H9 (cell line): ENCODE data around the gene NUDT21. TPM values are rescaled to one million over a fixed set of nuclear protein-coding genes. Genes with fewer than 3 reads are reported as not detected.

Experiments
- DNase-seq: peaks from one replicate; pipeline ENCODE4 v3.0.0-alpha.2; 2017
- H2AFZ ChIP-seq: one replicate; pipeline ENCODE4 v1.6.1; 2013; ENCODE audit warnings: mild to moderate bottlenecking, low read length, control low read depth, moderate library complexity
- H2AK5ac ChIP-seq: 2 replicates; pipeline ENCODE4 v1.6.1; 2013; ENCODE audit warnings: low read length, control low read depth, mixed read lengths; ENCODE audit not compliant: insufficient read length
- H2BK120ac ChIP-seq: one replicate; pipeline ENCODE4 v1.6.1; 2013; ENCODE audit warnings: low read depth, mild to moderate bottlenecking, low read length, control low read depth, inconsistent platforms; ENCODE audit not compliant: poor library complexity, severe bottlenecking
- H2BK12ac ChIP-seq: 2 replicates; pipeline ENCODE4 v1.6.1; 2013; ENCODE audit warnings: low read length, control low read depth, mixed read lengths, low read depth; ENCODE audit not compliant: insufficient read length
- H2BK15ac ChIP-seq: 2 replicates; pipeline ENCODE4 v1.6.1; 2013; ENCODE audit warnings: low read depth, low read length, control low read depth
- H2BK20ac ChIP-seq: one replicate; pipeline ENCODE4 v1.6.1; 2013; ENCODE audit warnings: low read depth, mild to moderate bottlenecking, low read length, control low read depth, inconsistent platforms; ENCODE audit not compliant: poor library complexity, severe bottlenecking
- H2BK5ac ChIP-seq: 2 replicates; pipeline ENCODE4 v1.6.1; 2013; ENCODE audit warnings: low read length, control low read depth, mixed read lengths; ENCODE audit not compliant: insufficient read length
- H3K14ac ChIP-seq: 2 replicates; pipeline ENCODE4 v1.6.1; 2013; ENCODE audit warnings: low read length, control low read depth; ENCODE audit not compliant: insufficient read depth
- H3K18ac ChIP-seq: 2 replicates; pipeline ENCODE4 v1.6.1; 2013; ENCODE audit warnings: low read depth, mild to moderate bottlenecking, mixed read lengths, low read length, control low read depth; ENCODE audit not compliant: insufficient read length
- H3K23ac ChIP-seq: 2 replicates; pipeline ENCODE4 v1.6.1; 2013; ENCODE audit warnings: low read length, control low read depth, mixed read lengths, low read depth; ENCODE audit not compliant: insufficient read length
- H3K23me2 ChIP-seq: 2 replicates; pipeline ENCODE4 v1.6.1; 2013; ENCODE audit warnings: low read depth, mild to moderate bottlenecking, mixed read lengths, low read length, control low read depth; ENCODE audit not compliant: insufficient read length, poor library complexity, severe bottlenecking
- H3K27ac ChIP-seq: 2 replicates; pipeline ENCODE4 v1.5.1; 2013; ENCODE audit warnings: low read length, control low read depth, mixed read lengths, low read depth; ENCODE audit not compliant: insufficient read length
- H3K27me3 ChIP-seq: 2 replicates; pipeline ENCODE4 v1.6.1; 2013; ENCODE audit warnings: low read length, control low read depth, inconsistent platforms; ENCODE audit not compliant: insufficient read depth
- H3K4ac ChIP-seq: 2 replicates; pipeline ENCODE4 v1.6.1; 2013; ENCODE audit warnings: low read depth, mild to moderate bottlenecking, control low read depth, inconsistent platforms, low read length, moderate library complexity
- H3K4me1 ChIP-seq: 2 replicates; pipeline ENCODE4 v1.6.1; 2013; ENCODE audit warnings: low read length, control low read depth, inconsistent platforms; ENCODE audit not compliant: insufficient read depth
- H3K4me2 ChIP-seq: 2 replicates; pipeline ENCODE4 v1.6.1; 2013; ENCODE audit warnings: low read length, control low read depth, mixed read lengths; ENCODE audit not compliant: insufficient read length, insufficient read depth
- H3K56ac ChIP-seq: 2 replicates; pipeline ENCODE4 v1.6.1; 2013; ENCODE audit warnings: low read depth, mild to moderate bottlenecking, mixed read lengths, low read length, control low read depth; ENCODE audit not compliant: insufficient read length
- H3K79me1 ChIP-seq: 2 replicates; pipeline ENCODE4 v1.6.1; 2013; ENCODE audit warnings: low read depth, mild to moderate bottlenecking, moderate library complexity, low read length, control low read depth, inconsistent platforms; ENCODE audit not compliant: insufficient read depth, poor library complexity, severe bottlenecking
- H3K79me2 ChIP-seq: 2 replicates; pipeline ENCODE4 v1.6.1; 2013; ENCODE audit warnings: low read length, control low read depth, inconsistent platforms; ENCODE audit not compliant: insufficient read depth
- H3K9ac ChIP-seq: 2 replicates; pipeline ENCODE4 v1.6.1; 2013; ENCODE audit warnings: low read length, control low read depth, mixed read lengths; ENCODE audit not compliant: insufficient read length; ENCODE audit errors: extremely low read depth
- H3K9me3 ChIP-seq: one replicate; pipeline ENCODE4 v1.6.1; 2013; ENCODE audit warnings: low read depth, low read length, inconsistent platforms; ENCODE audit not compliant: control insufficient read depth
- H3T11ph ChIP-seq: one replicate; pipeline ENCODE4 v1.6.1; 2013; ENCODE audit warnings: mild to moderate bottlenecking, low read length, control low read depth, inconsistent platforms
- H4K20me1 ChIP-seq: one replicate; pipeline ENCODE4 v1.6.1; 2013; ENCODE audit not compliant: control insufficient read depth, insufficient read length, insufficient read depth
- H4K5ac ChIP-seq: 2 replicates; pipeline ENCODE4 v1.6.1; 2013; ENCODE audit warnings: low read depth, mild to moderate bottlenecking, mixed read lengths, low read length, control low read depth; ENCODE audit not compliant: insufficient read length
- H4K8ac ChIP-seq: replicated peaks from 2 replicates; pipeline ENCODE4 v1.6.1; 2013; ENCODE audit warnings: low read length, control low read depth, mixed read lengths, low read depth; ENCODE audit not compliant: insufficient read length
- H4K91ac ChIP-seq: 2 replicates; pipeline ENCODE4 v1.6.1; 2013; ENCODE audit warnings: low read depth, mild to moderate bottlenecking, moderate library complexity, mixed read lengths, low read length, control low read depth; ENCODE audit not compliant: insufficient read length
- H3K27ac Mint-ChIP-seq, 3 experiments: 2 replicates in 2 of 3; 3 replicates in 1 of 3; pipeline ENCODE4 v1.8.0; 2020 to 2021; ENCODE audit warnings: mixed read lengths in 3 of 3, mild to moderate bottlenecking in 1 of 3, moderate library complexity in 1 of 3
- H3K27me3 Mint-ChIP-seq: 2 replicates; pipeline ENCODE4 v1.8.0; 2021; ENCODE audit warnings: low read depth, mild to moderate bottlenecking, moderate library complexity, mixed read lengths
- H3K36me3 Mint-ChIP-seq, 3 experiments: 2 replicates in 2 of 3; 3 replicates in 1 of 3; pipeline ENCODE4 v1.8.0; 2020 to 2021; ENCODE audit warnings: low read depth in 3 of 3, mixed read lengths in 3 of 3; ENCODE audit not compliant: insufficient read depth in 1 of 3
- H3K4me1 Mint-ChIP-seq, 2 experiments: 2 replicates each; pipeline ENCODE4 v1.8.0; 2020; ENCODE audit warnings: mixed read lengths in 2 of 2
- H3K4me3 Mint-ChIP-seq, 2 experiments: 2 replicates in 1 of 2; 3 replicates in 1 of 2; pipeline ENCODE4 v1.8.0; 2020 to 2021; ENCODE audit warnings: mild to moderate bottlenecking in 2 of 2, mixed read lengths in 2 of 2, moderate library complexity in 1 of 2
- H3K9me3 Mint-ChIP-seq, 2 experiments: 2 replicates in 1 of 2; 3 replicates in 1 of 2; pipeline ENCODE4 v1.8.0; 2020; ENCODE audit warnings: mild to moderate bottlenecking in 2 of 2, mixed read lengths in 2 of 2, moderate library complexity in 1 of 2
- WGBS: extraction: QIAGEN DNeasy Blood & Tissue Kit; methylation state at CpG from one replicate; pipeline ENCODE4 v1.1.7; 2013; ENCODE audit warnings: missing lambda C conversion rate, low lambda C conversion rate, mixed read lengths; ENCODE audit not compliant: insufficient read length; ENCODE audit errors: extremely low coverage; 5-methylcytosine and 5-hydroxymethylcytosine counted together
- total RNA-seq: library from RNA; stranded (reverse); gene quantifications from 2 replicates; pipeline ENCODE4 v1.2.1, GENCODE V29; 2021
- TF ChIP-seq, protein P1 (sequence below): fragments of 200-600 bp; sonication (generic); conservative IDR thresholded peaks from 3 replicates; pipeline ENCODE4 v1.8.0; 2021; ENCODE audit warnings: antibody characterized with exemption, mild to moderate bottlenecking

The NUDT21 gene
- total RNA-seq, 1 experiment from 2014 or later, result 276 TPM

DNA sequence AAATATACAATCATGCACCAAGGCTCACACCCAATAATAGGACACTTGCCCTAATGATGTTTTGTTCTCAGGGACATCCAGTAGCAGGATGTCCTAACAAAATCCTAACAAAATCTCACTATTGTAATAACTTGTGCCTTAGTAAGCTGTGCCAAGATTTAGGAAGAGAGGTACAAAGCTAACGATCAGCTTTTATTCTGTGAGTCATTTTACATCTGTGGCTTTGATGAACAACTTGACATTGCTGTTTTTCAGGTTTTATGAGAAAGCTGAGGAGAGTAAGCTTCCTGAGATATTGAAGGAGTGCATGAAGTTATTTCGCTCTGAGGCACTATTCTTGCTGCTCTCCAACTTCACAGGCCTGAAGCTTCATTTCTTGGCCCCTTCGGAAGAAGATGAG lies 19.1 kb upstream of the NUDT21 start:
- Histone ChIP-seq H3K27me3 (no peaks in the 10 kb centered on the region), H2BK20ac (no peak overlapping the region), H3K18ac (no peak overlapping the region), H2BK15ac (no peak overlapping the region), H4K91ac (no peak overlapping the region), H3K79me1 (no peaks in the 10 kb centered on the region), H3K79me2 (no peaks in the 10 kb centered on the region), H4K5ac (no peak overlapping the region), H4K20me1 (no peaks in the 10 kb centered on the region), H3K4ac (no peak overlapping the region), H3K23me2 (no peaks in the 10 kb centered on the region), H2AK5ac (no peak overlapping the region), H3K4me1 (no peaks in the 10 kb centered on the region), H3K9me3 (no peaks in the 10 kb centered on the region), H2AFZ (no peak overlapping the region), H3K9ac (no peak overlapping the region), H2BK5ac (no peak overlapping the region), H2BK120ac (no peak overlapping the region), H3K14ac (no peak overlapping the region), H2BK12ac (no peak overlapping the region), H3K56ac (no peak overlapping the region), H4K8ac (no peak overlapping the region), H3K27ac (no peak overlapping the region), H3T11ph (no peak overlapping the region), H3K4me2 (no peak overlapping the region), H3K23ac (no peak overlapping the region)
- no CpG with 5 or more reads among the region's 3 CpGs for WGBS
- no peaks in the 10 kb centered on the region for H3K27me3 Mint-ChIP-seq
- peaks cover 44 to 96% (median 84%) of the 10 kb centered on the region in 3 experiments; a peak in 6 of 7 replicates for H3K36me3 Mint-ChIP-seq
- H3K4me3 Mint-ChIP-seq, result no peak overlapping the region
- no peak for DNase-seq
- H3K27ac Mint-ChIP-seq, result no peak overlapping the region
- H3K9me3 Mint-ChIP-seq, result no peaks in the 10 kb centered on the region
- peaks cover 6% of the 10 kb centered on the region in 2 experiments for H3K4me1 Mint-ChIP-seq
- TF ChIP-seq, protein P1, sequence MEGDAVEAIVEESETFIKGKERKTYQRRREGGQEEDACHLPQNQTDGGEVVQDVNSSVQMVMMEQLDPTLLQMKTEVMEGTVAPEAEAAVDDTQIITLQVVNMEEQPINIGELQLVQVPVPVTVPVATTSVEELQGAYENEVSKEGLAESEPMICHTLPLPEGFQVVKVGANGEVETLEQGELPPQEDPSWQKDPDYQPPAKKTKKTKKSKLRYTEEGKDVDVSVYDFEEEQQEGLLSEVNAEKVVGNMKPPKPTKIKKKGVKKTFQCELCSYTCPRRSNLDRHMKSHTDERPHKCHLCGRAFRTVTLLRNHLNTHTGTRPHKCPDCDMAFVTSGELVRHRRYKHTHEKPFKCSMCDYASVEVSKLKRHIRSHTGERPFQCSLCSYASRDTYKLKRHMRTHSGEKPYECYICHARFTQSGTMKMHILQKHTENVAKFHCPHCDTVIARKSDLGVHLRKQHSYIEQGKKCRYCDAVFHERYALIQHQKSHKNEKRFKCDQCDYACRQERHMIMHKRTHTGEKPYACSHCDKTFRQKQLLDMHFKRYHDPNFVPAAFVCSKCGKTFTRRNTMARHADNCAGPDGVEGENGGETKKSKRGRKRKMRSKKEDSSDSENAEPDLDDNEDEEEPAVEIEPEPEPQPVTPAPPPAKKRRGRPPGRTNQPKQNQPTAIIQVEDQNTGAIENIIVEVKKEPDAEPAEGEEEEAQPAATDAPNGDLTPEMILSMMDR, result no peak
